HG02885 (cell line): ENCODE data around the gene PEX6.
"Not testable (repeated sequence)": the region's sequence is repeated elsewhere in the genome, so short reads cannot be mapped to it uniquely, and the experiment has no call there.

Source experiments
- ATAC-seq: cut with Tn5 transposase; IDR thresholded peaks from one replicate; pipeline ENCODE4 v1.9.1; 2021; ENCODE audit warnings: mild to moderate bottlenecking; ENCODE audit not compliant: unreplicated experiment, poor library complexity

The PEX6 gene

DNA sequence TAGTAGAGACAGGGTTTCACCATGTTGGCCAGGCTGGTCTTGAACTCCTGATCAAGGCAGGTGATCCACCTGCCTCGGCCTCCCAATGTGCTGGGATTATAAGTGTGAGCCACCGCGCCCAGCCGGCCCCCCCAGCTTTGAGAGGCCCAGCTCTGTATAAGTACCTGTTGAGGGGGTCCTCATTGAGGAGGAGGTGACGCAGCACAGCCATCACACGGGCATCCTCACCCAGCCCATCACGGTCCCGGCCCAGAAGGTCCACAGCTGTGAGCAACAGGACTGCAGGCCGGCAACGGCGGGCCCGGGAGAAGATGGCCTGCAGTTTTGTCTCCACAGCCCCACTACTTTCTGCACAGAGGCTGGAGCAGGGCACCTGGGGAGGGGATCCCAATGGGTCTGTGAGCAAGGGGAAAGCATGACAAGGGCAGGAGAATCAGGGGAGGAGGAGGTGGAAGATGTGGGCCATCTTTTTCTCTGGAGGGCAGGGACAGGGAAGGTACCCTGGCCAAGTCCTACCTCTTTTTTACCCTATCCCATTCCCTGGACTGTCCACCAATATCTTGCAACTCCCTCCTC lies 10.8 kb downstream of the PEX6 start:
- ATAC-seq: no peak

DNA sequence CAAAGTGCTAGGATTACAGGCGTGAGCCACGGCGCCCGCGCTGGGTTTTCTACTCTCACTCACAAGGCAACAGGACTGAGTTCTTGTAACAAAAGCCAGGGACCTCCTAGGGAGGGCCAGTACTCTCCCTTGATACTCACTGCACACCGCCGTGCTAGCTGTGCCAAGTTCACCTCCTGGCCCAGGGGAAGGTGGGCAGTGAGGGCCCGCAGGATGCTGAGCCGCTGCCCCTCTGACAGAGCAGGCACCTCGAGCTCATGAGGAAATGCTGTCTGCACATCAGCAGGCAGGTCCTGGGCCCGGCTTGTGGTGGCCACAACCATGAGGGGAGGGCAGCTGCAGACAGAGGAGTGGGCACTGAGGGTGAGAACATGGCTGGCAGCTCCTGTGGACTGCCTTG lies 11.8 kb downstream of the PEX6 start:
- ATAC-seq: no peak

DNA sequence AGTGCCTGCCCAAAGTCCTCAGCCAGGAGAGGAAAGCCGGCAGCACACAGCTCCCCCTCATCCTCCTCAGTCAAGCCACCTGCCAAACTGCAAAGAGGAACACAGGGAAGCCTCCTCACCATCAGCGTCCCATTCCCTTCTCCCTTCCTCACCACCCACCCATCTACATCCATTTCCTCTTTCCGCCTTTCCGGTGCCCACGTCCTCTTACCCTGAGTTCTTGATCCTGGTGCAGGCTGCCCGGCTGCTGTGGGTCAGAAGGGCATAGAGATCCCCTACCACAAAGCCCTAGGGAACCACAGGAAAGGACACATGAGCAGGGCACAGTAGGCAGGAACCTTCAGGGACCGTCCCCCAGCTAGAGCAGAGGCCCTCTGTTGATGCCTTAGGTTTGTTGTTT lies 12.4 kb downstream of the PEX6 start:
- no peak for ATAC-seq

DNA sequence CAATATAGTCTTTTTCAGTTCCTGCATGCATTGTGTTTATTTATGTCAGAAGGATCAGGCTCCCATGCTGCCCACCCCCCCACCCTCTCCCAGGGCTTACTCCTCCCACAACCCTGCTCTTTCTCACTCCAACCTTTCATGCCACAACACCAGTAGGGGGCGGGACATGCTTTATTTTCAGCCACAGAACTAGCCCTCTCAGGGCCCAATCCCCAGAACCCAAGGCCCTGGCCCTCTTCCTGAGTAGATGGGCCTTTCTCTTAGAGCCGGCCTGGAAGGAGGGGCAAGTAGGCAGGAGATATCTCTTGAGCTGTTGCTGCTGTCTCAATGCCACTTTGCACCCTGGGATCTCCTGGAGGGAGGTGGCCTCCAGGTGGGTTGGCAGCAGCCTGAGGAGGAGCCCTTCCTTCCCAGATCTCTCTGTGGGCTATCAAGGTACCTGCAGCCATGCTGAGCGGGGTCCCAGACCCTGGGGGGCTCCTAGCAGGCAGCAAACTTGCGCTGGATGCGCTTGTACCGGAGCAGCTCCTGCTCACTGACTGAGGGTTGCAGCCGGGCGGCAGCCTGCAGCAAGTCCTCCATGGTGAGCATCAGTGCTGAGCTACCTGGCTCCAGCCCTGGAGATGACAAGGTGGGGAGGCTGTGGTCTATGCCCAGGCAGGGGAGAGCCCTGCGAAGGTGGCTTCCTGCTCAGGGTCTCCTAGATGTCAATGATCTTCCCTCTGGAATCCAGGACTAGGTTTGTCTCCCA lies 15.0 kb downstream of the PEX6 start:
- ATAC-seq: no peak

DNA sequence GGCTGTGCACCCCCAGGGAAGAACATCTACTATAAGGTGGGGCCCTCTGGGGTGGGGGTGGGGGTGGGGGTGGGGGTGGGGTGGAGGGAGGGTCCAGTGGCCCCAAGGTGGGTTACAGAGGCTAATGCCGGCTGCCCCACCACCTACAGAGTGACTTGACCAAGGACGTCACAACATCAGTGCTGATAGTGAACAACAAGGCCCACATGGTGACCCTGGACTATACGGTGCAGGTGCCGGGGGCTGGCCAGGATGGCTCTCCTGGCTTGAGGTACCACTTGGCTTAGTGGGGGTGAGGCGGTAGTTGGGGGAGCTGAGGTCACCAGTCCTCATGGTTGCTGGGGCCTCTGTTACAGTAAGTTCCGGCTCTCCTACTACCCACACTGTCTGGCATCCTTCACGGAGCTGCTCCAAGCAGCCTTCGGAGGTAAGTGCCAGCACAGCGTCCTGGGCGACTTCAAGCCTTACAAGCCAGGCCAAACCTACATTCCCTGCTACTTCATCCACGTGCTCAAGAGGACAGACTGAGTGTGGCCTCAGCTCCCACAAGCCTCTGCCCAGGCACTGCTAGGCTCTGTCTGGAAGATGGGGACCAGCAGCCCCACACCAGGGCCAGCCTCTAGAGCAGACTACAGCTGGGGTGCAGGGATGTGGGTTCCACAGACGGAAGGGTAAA lies 15.7 kb downstream of the PEX6 start:
- no peak for ATAC-seq

DNA sequence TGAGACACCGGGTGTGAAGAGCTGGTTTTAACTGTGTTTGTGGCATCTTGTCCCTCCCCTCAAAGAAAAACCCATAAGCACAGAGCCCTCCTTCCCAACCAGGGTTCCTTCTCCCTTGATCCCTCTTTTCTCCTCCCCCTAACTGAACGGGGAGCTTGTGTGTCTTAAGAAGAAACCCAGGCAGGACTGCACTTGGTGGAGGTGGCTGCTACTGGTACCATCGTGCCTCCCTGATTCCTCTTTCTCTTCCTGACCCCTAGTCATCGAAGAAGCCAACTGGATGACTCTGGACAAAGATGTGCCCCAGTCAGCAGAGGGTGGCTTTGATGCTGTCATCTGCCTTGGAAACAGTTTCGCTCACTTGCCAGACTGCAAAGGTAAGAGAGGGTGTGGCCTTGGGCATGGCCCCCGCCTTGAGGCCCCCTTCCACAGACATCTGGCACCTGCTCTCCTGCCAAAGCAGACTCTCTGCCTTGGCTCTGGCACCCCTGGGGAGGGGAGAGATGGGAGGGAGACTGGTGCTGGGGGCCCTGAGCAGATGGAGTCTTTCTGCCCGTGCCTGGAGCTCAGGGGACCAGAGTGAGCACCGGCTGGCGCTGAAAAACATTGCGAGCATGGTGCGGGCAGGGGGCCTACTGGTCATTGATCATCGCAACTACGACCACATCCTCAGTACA lies 16.3 kb downstream of the PEX6 start:
- no peak for ATAC-seq

DNA sequence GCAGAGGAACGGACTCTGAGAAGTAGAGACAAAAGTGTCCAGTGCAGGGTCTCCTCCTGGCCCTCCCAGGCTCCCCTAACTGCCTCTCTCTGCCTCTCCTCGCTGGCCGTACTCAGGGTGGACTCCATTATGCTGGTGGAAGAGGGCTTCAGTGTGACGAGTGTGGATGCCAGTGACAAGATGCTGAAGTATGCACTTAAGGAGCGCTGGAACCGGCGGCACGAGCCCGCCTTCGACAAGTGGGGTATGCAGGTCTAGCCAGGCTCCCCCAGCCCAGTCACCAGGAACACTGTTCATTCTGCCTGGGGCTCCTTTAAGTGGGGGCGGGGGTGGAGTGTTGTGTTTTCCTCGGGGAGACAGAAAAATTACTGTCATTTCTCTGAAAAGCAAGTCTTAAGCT lies 16.9 kb downstream of the PEX6 start:
- ATAC-seq: no peak

DNA sequence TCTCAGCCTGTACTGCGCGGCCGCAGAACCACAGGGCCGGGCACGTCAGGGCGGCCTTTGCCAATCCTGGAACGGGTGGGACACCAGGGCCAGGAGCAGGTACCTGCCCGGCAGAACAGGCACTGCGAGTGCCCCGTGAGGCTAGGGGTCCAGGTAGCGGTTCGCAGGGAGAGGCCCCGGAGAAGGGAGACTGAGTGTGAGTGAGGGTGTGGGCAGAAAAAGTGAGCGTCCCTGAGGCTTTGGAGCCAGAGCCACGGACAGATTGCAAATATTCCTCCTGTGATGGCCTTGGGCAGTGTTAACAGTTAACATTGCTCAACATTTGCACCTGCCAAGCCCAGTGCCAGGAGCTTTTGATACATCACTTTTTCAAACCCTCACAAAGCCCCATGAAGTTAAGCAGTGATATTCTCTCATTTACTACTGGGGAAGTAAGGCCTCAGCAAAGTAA lies 17.9 kb downstream of the PEX6 start:
- no peak for ATAC-seq

DNA sequence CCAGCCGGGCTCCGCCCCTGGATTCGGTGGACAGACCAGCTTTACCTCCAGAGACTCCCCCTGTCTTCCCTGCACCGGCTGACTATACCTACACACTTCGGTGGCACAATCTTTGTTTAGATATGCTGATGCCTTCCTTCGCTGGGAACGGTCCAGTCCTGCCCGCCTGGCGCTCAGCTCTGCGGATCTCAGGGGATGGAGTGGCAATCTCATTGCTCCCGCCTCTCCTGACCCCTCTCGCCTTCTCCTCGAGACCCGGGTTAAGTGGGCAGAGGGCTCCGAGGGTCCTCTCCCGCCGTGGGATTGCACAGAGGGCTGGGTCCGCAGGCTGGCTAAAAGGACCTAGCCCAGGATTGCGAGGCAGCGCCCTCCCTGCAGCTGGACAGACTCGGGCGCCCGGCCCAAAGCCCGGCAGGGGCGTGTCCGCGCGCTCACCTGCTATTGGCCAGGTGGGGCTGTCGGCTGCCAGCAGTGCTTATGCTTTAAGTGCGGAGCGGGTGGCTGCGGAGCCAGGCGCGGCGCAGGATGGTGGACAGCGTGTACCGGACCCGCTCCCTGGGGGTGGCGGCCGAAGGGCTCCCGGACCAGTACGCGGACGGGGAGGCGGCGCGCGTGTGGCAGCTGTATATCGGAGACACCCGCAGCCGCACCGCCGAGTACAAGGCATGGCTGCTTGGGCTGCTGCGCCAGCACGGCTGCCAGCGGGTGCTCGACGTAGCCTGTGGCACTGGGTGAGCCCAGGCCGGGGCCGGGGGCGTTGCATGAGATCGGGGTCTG lies 18.6 kb downstream of the PEX6 start, which contains the start of gene GNMT:
TSS of gene GNMT (plus strand) at position 512 of the 777 bp plus-strand sequence. CDS start at position 526, 14 bp downstream.
- no peak for ATAC-seq

DNA sequence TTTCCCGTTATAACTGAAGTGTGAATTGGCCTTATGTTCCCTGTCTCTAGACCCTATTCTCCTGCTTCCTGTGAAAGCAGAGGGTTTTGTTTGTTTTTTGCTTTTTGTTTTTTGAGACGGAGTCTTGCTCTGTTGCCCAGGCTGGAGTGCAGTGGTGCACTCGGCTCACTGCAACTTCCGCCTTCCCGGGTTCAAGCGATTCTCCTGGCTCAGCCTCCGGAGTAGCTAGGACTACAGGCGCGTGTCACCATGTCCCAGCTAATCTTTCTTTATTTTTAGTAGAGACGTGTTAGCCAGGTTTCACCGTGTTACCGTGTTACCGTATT lies 19.1 kb downstream of the PEX6 start:
- no peak for ATAC-seq

DNA sequence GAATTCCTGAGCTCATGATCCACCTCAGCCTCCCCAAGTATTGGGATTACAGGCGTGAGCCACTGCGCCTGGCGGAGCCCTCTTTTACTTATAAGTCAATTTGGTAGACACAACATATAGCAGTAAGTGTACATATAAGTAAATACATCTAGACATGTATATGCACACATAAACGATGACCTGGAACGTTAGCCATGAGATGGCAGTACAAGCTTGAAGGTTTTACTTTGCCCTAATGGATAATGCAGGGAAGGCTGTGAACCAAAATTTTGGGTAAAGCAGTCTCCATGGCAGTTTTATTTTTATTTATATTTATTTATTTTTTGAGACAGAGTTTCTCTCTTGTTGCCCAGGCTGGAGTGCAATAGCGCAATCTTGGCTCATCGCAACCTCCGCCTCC lies 20.9 kb downstream of the PEX6 start:
- ATAC-seq: no peak

DNA sequence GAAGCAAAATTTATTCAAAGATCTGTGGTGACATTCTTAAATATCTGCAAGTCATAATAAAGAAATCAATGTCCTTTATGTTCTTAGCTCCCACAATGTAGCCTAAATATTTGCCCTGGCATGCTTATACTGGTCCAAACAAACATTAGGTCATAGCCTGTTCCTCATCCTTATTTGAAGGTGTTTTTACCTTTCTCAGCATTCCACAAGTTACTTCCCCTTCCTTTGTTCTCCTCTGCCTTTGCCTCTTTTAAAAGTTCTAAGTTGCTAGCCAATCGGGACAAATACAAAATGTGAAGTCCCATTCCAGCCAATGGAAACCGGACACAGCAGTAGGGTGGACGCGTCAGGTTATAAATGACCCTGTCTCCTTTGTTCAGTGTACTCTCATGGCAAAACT lies 24.6 kb downstream of the PEX6 start:
- ATAC-seq: not testable (repeated sequence)

DNA sequence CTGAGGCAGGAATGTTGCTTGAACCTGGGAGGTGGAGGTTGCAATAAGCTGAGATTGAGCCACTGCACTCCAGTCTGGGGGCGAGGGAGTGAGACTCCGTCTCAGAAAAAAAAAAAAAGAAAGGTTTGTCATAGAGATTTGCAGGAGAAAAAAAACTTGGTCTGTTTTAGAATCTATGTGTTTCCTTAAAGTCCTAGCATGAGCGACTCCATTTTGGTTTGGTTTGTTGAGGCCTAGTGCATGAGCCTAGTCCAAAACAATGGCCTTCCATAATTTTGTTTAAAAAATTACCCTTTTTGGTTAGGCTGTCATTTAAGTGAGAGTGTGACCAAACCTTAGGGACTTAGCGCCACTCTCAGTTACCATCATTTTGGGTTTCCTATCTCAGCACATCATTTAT lies 26.6 kb downstream of the PEX6 start:
- ATAC-seq: no peak

DNA sequence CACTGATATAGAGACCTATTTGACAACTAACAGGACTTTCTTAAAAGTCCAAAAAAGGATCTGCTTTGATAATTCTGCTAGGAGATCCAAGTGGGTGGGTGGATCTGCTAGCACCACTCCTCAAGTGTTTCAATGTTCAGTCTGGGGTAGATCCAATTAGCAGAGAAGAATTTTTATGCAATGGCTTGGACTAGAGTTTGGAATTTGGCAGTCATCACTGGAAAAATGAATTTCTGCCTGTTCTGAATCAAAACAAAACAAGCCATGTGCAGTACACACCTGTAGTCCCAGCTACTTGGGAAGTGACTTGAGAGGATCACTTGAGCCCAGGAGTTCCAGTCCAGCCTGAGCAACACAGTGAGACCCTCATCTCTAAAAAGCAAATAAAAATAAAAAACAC lies 31.0 kb downstream of the PEX6 start:
- ATAC-seq: no peak

DNA sequence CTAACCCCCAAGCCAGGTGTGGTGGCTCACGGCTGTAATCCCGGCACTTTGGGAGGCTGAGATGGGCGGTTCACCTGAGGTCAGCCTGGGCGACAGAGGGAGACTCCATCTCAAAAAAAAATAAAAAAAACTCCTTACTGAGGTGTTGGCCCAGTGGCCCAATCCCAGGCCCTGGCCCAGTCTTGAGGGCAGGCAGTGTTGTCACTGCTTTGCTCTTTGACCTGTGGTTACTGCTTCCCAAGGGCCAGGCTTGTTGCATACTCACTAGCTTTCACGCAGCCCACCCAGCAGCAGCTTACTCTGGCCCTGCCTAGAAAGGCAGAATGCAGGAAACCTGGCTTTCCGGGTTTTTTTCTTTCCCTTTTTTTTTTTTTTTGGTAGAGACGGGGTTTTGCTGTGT lies 36.5 kb downstream of the PEX6 start:
- no peak for ATAC-seq

DNA sequence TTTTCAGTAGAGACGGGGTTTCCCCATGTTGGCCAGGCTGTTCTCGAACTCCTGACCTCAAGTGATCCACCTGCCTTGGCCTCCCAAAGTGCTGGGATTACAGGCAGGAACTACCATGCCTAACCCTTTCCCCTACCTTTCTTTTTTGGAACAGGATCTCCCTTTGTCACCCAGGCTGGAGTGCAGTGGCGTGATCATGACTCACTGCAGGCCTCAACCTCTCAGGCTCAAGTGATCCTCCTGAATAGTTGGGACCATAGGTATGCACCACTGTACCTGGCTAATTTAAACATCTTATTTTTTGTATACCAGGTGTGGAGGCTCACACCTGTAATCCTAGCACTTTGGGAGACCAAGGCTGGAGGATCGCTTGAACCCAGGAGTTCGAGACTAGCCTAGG lies 37.6 kb downstream of the PEX6 start:
- not testable (repeated sequence) for ATAC-seq

DNA sequence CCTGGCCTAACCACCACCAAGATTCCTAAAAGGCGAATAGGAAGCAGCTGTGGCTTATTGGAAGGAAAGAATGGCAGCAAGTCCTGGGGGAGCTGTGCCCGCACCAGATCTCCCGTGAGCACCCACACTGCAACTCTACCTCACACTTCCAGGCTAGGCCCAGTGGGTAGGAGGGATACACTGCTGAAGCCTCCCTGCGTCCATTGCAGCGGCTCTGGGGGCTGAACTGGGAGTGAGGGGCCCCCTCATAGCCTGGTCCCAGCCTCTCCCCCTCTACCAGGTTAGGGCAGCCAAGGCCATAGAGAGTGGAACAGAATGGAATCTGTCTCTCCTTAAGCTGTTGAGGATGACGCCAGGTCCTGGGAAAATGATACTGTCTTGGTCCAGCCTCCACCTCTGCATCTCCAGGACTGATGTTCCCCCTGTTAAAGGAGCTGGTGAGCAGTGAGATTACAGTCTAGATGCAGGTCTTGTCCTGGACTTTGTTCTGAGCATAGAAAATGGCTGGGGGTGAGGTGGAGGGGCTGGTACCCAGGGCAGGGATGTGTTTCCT lies 38.4 kb downstream of the PEX6 start:
- no peak for ATAC-seq

DNA sequence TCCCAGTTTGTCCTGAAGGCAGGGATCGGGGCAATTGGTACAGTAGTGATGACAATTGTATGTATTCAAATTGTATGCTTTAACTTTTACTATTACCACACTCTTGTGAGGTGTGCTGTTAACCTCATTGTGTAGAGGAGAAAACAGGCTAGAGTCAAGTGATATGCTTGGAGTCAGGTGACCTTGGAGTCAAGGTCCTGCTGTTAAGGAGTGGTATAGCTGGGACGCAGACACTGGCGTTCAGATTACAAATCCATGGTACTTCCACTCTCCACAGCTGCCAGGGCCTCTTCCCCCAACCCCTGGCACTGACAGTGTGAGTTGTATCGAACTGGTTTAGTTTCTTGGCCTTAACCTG lies 39.2 kb downstream of the PEX6 start:
- ATAC-seq: no peak

DNA sequence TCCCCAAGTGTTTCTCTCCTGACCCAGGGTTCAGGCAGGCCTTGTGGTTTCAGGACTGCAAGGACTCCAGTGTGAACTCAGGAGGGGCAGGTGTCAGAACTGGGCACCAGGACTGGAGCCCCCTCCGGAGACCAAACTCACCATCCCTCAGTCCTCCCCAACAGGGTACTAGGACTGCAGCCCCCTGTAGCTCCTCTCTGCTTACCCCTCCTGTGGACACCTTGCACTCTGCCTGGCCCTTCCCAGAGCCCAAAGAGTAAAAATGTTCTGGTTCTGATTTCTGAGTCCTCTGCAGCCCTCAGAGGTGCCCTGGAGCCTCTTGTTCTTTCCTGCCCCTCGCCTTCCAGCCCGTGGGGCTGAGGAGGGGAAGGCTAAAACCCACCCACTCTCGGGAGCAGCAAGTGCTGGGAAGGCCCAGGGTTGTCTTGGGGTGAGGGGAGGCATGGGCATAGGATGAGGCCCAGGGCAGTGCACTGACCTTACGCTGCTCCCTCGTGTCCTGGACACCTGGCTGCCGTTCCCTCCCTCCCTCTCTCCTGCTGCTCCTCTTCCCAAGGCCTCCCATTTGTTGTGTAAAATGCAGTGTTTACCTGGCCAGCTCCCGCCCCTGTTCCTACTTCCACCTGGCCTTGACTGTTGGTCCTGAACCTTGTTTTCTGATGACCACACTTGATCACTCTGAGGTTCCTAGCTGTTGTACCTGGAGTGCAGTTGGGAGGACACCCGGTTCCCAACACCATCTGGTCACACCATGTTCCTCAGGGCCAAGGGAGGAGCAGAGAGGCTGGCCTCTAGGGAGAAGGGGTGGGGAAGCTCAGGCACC lies 39.8 kb downstream of the PEX6 start:
- no peak for ATAC-seq
